Measurements from ENCODE around the gene HSD17B12.
A peak's percentile ranks its signal among the peaks of the same experiment; 100 is the strongest.
"Not testable (repeated sequence)": the region's sequence is repeated elsewhere in the genome, so short reads cannot be mapped to it uniquely, and the experiment has no call there.

Gene HSD17B12

DNA sequence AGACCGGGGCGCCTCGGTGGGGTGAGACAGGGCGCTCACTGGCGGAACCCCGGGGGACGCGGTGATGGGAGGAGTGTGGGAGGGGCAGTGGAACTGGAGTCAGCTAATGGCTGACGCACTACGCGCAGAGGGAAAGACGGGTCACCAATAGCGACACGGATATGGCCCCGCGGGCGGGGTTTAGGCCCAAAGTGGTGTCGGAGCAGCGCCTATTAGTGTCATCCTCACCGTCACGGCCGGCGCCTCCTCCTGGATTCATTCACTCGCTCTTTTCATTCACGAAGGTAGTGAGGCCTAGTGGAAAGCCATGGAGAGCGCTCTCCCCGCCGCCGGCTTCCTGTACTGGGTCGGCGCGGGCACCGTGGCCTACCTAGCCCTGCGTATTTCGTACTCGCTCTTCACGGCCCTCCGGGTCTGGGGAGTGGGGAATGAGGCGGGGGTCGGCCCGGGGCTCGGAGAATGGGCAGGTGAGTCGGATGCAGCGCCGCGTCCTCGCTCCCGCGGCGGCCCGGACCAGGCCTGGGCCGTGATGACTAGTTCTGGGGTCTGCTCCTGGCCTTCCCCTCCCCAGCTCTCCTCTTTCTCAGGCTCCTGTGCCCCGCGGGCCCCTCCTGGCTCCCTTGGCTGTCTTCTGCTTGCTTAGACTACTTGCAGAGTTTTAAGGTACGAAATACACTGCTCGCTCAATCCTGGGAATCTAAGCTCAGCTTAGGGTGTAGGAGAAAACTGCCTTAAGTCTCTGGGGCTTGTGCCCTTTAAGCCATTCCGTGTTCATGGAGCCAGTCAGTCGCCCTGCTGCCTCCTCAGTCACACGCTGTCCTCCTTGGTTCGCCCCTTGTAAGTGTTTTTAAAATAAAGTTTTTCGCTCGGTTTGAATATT is at the start of gene HSD17B12:
TSS of gene HSD17B12 (plus strand) at position 218 of the 880 bp plus-strand sequence. CDS start at position 308, 90 bp downstream.
- DNase-seq = peak; percentile 99

GRCh38 chr11:43631732-43632131 is 48.8 kb upstream of the HSD17B12 start:
- no peak for DNase-seq

- DNase-seq = no peak
These were observed 48.4 kb upstream of the HSD17B12 start for GRCh38 chr11:43632181-43632580.

GRCh38 chr11:43638717-43639116 is 41.8 kb upstream of the HSD17B12 start:
- DNase-seq = no peak

- no peak for DNase-seq
These were observed 41.3 kb upstream of the HSD17B12 start for GRCh38 chr11:43639224-43639623.

- no peak for DNase-seq
These were observed 40.6 kb upstream of the HSD17B12 start for GRCh38 chr11:43639920-43640319.

DNA sequence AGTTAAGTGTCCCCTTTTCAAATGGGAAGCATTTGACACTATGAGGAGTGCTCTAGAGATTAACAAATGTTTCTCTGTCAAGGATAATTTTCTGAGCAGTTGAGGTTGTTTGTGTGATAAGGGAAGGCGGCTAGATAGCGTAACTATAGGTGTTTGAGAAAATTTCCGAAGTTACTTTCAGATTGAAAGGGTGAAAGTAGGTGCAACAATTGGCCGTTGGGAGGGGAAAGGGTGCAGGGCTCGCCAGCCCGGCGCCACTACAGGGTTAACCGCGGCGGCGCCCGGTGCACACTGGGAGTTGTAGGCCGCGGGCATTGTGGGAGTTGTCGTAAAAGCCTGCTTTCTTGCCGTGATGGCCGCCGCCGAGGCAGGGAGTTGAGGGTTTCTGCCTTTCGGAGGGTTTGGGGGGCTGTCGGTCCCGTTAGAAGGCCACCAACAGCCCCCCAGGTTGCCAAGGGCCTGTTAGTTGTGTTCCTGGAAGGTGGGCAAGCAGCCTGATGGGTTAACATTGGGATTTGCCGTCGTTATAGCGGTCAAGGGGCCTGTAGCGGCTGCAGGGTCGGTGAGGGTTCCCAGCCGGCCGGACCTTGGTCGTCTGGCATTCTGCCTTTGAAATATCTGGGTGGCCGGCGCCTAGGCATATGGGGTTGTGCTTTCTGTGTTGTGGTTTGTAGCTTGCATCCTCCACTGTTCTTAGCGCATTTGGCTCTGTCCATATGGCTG is 36.5 kb upstream of the HSD17B12 start:
- DNase-seq = peak; percentile 89

DNA sequence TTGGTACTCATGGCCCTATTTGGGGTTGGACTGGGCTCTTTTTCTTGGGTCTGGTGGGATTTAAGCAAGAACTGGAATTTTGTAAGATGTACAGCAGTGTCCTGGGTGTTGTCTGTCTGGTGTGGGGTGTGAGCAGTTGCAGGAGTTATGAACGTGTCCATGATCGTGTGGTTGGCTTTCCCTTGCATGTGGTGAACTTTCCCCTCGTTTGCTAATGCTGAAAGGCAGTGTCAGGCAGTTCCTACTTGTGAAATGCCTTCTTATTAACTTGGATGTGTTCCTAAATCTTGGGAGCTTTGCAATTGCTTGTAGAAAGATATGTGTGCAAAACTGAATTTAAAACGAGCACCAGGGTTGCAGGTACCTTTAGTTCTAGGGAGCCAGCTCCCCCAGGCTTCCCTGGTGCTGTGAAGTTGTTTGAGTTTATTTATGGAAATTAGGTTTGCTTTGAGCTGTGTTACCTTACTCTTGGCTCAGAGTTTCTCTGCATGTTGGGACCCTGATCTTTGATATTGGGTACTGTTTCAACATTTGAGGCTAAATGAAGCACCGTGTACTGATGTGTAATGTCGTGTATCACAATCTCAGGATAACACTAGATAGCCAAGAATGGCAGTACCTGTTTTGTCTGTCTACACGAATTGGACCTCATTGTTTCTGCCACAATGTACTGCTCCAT is 35.8 kb upstream of the HSD17B12 start:
- DNase-seq = no peak

DNA sequence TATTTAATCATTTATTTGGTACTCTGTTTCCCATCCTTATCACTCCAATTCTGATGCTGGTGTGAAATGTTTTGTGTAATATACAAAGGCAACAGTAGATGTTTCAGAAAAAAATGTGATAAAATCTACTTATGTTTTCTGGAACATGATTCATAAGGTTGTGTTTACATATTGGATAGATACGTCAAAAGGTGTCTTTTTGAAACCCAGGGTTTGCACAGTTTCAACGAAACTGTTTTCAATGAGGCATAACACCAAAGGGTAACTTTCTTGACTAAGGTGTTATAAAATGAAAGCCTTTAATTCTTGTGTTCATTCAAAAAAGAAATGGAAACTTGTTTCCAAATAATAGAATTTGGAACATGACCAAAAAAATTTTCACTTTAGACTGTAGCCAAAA is 33.8 kb upstream of the HSD17B12 start:
- no peak for DNase-seq

DNA sequence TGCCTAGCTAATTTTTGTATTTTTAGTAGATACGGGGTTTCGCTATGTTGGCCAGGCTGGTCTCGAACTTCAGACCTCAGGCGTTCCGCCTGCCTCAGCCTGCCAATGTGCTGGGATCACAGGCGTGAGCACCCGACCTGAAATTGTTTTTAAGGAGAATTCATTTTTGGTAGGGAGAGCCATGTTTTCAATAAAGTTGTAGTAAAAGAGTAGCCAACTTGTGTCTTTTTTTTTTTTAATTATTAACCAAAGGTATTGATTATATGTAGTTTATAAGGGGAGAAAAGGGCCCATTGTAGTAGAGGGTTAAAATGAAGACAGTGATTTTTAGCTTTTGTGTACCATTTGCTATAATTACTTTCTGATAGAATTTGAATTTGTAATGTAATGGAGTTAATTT is 31.6 kb upstream of the HSD17B12 start:
- no peak for DNase-seq

DNA sequence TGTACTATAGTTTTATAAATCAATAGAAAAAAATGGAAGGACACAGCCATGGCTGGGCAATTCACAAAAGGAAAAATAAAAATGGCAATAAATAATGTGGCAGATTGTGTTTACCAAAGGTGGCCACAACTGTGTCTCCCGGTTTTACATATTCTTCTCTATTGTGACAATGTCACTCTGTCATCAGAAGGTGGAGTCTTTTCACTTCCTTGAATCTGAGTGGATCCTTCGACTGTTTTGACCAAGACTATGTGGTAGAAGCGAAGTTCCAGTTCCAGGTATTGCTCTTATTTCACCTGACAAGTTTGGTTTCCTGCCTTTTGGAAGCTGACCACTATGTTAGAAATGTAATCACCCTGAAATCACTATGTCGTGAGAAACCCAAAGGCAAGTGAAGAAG is 31.0 kb upstream of the HSD17B12 start:
- no peak for DNase-seq

DNA sequence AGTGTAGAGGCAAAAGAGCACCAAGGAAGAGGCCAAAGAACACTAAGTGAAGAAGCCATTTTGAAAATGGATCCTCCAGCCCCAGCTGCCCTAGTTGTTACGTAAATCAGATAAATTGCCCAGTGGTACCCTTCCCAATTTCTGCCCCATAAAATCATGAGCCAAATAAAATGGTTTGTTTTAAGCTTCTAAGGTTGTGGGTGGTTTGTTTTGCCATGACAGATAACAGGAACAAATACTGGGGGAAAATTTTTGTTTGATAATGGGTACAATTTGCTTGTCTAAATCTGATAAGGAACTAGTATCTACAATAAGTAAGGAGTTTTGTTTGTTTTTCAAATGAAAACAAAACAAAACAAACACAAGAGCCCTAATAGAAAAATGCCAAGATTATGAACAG is 30.6 kb upstream of the HSD17B12 start:
- DNase-seq = no peak

DNA sequence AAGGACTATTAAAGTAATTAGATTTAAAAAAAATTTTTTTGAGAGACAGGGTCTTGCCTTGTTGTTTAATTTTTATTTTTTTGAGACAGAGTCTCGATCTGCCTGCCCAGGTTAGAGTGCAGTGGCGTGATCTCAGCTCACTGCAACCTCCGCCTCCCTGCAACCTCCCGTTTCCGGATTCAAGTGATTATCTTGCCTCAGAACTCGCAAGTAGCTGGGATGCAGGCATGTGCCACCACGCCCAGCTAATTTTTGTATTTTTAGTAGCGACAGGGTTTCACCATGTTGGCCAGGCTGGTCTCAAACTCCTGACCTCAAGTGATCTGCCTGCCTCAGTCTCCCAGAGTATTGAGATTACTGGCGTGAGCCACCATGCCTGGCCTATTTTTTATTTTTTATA is 17.5 kb upstream of the HSD17B12 start:
- not testable (repeated sequence) for DNase-seq

DNA sequence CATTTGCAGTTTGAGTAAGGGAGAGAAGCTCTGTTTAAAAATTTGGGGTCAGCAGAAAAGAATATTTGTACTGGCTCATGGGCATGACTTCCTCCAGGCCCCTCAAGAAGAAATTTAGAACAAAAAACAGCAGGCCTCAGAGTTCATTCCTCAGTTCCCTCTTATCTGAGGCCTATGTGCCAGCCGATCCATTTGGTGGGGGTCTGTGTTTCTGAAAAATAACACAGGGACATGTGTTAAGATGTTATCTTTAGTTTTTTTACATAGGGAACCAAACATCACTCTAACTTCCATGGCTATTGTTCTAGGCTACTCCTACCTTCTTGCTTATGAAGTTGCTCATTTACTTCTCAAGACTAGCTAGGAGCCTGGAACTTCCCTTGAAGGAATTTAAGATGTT is 16.2 kb upstream of the HSD17B12 start:
- DNase-seq = no peak

DNA sequence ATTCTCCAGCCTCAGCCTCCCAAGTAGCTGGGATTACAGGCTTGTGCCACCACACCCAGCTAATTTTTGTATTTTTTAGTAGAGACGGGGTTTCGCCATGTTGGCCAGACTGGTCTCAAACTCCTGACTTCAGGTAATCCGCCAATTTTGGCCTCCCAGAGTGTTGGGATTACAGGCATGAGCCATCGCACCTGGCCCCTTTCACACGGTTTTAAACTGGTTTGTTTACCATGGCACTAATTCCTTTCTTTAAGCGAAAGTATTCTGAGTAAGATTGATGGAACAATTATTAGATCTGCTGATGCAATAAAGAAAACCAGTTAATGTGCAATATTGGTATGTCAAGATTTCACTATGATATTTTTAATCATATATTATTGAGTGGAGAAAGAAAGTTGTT is 9.3 kb upstream of the HSD17B12 start:
- DNase-seq = not testable (repeated sequence)

- no peak for DNase-seq
These were observed 6.0 kb upstream of the HSD17B12 start for GRCh38 chr11:43674560-43674959.

DNA sequence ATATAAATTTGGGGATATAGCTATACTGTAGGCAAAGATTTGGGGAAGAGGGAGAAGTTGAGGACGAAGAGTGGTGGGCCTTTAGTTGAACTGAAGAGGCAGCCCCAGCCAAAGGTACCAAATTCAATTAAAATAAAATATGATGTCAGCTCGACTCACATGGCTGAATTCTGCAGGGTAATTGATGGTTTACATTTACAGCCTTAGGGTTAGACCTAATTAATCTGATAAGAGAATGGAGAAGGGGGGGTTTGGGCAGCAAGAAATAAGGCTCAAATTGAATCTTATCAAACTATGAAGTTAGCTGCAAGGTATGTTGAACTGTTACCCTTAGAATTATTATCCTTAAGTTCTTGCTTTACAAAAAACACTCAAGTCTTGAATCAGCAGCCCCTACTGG is 3.6 kb upstream of the HSD17B12 start:
- no peak for DNase-seq

GRCh38 chr11:43681401-43681942 is 934 bp downstream of the HSD17B12 start:
- DNase-seq = no peak

DNA sequence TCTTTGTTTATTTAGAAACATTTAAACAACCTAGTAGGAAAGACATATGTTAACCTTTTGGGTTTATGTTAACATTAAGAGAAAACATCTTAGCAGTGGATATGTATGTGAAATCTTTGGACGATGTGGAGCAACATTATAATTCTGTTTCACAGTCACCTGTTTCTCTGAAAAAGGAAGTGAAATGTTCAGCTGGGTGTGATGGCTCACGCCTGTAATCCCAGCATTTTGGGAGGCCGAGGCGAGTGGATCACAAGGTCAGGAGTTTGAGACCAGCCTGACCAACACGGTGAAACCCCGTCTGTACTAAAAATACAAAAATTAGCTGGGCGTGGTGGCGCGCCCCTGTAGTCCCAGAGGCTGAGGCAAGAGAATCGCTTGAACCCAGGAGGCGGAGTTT is 1.5 kb downstream of the HSD17B12 start:
- DNase-seq = not testable (repeated sequence)

DNA sequence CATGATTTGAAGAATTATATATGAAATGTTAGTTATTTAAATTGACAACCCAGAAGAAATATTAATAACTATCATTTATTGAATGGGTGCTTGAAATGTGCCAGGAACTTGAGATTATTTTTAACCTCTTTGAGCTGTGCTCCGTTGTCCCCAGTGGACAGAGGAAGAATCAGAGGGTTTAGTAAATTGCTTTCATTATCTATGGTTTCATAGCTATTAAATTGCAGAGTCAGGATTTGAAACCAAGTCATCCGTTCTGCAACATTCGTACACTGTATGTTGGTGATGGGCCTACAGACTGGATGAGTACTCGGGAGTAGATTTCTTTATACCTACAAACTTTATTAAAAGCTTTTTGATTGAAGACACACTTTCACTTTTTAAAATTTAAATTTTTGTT is 4.9 kb downstream of the HSD17B12 start:
- DNase-seq = no peak

GRCh38 chr11:43686207-43686606 is 5.7 kb downstream of the HSD17B12 start:
- no peak for DNase-seq

DNA sequence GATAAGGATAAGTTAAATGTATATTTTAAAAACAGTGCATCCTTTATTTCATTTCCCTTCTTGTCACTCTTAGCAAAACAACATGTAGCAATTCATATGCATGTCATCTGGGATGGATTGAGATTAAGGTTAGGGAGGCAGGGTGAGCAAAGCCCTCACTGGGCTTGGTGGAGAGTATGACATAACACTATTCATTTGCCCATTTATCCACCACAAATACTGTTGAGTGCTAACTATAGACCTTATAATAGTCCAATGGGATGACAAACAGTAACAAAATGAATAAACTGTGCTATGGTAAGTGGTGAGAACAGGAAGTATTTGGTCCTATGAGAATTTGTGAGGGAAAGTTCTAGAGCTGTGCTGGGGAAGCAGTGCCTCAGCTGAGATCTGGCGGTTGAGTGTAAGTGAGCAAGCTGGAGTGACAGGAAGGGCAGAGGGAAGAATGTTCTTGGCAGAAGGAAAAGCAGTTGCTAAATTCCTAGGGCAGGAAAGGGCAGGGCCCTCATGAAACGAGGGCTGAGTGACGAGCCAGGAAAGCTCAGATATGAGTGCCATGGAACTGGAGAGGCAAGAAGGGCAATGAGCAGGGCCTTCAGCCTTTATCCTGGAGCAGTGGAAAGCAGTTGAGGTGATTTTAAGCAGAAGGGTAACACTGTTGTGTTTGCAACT is 6.7 kb downstream of the HSD17B12 start:
- no peak for DNase-seq

- no peak for DNase-seq
These were observed 7.9 kb downstream of the HSD17B12 start for GRCh38 chr11:43688394-43688793.
